Urinary bladder (tissue), 4 donors: Measurements from ENCODE around the gene GGCT. TPM values are rescaled to one million over a fixed set of nuclear protein-coding genes. Genes with fewer than 3 reads are reported as not detected.
"Not testable (repeated sequence)": the region's sequence is repeated elsewhere in the genome, so short reads cannot be mapped to it uniquely, and the experiment has no call there.

ENCODE experiments used
- DNase-seq: peaks from one replicate; pipeline ENCODE4 v3.0.0-alpha.2; 2015; ENCODE audit errors: extremely low spot score
- H3K27ac ChIP-seq: one replicate; pipeline ENCODE4 v1.5.1; 2013; ENCODE audit warnings: low read depth, mild to moderate bottlenecking, moderate library complexity
- H3K36me3 ChIP-seq: one replicate; pipeline ENCODE4 v1.6.1; 2013; ENCODE audit warnings: mild to moderate bottlenecking, moderate library complexity; ENCODE audit not compliant: insufficient read depth
- H3K4me1 ChIP-seq: one replicate; pipeline ENCODE4 v1.6.1; 2013; ENCODE audit warnings: mild to moderate bottlenecking, moderate library complexity; ENCODE audit not compliant: insufficient read depth
- H3K4me3 ChIP-seq: one replicate; pipeline ENCODE4 v1.5.1; 2013; ENCODE audit warnings: low read depth, low read length
- WGBS: extraction: QIAGEN DNeasy Blood & Tissue Kit; methylation state at CpG from one replicate; pipeline ENCODE4 v1.1.7; 2013; 5-methylcytosine and 5-hydroxymethylcytosine counted together
- polyA plus RNA-seq: library from polyadenylated mRNA; stranded (reverse); fragments of 200-250 nt; gene quantifications from one replicate; pipeline ENCODE4 v1.2.3, GENCODE V29; 2013
- total RNA-seq: library from RNA; depleted of rRNA; stranded (reverse); fragments of >200 nt; gene quantifications from one replicate; pipeline ENCODE4 v1.2.3, GENCODE V29; 2014
- donor health status: healthy with polysubstance abuse.
- donor health status: healthy.

Gene GGCT
- total and polyA plus RNA-seq, 2 donors, result 33.6 to 36.1 TPM

GRCh38 chr7:30510124-30511075, 5.8 kb upstream of the GGCT start:
- H3K36me3 ChIP-seq, result no peaks in the 10 kb centered on the region
- H3K4me1 ChIP-seq, result no peaks in the 10 kb centered on the region
- H3K27ac ChIP-seq, result no peak overlapping the region
- no peak overlapping the region for H3K4me3 ChIP-seq
- WGBS, result 76% methylated on average over 4 of the region's 4 CpGs
- no peak for DNase-seq

GRCh38 chr7:30509171-30509857, 4.7 kb upstream of the GGCT start:
- H3K36me3 ChIP-seq, H3K27ac ChIP-seq, H3K4me3 ChIP-seq, DNase-seq, H3K4me1 ChIP-seq: not testable (repeated sequence)
- WGBS, result 47% methylated on average over 9 of the region's 9 CpGs

- H3K36me3 ChIP-seq, H3K27ac ChIP-seq, H3K4me1 ChIP-seq, H3K4me3 ChIP-seq, DNase-seq: not testable (repeated sequence)
- 93% methylated on average over 9 of the region's 9 CpGs for WGBS
Measured at GRCh38 chr7:30507346-30507900, 2.8 kb upstream of the GGCT start.

GRCh38 chr7:30505174-30505697, 607 bp upstream of the GGCT start:
- Histone ChIP-seq H3K4me3 (peak overlapping the region; percentile 48), H3K36me3 (no peaks in the 10 kb centered on the region), H3K27ac (peak overlapping the region; percentile 86), H3K4me1 (no peaks in the 10 kb centered on the region)
- DNase-seq, result no peak
- WGBS, result 13% methylated on average over 19 of the region's 19 CpGs

- 53% methylated on average over 15 of the region's 15 CpGs for WGBS
- no peak overlapping the region for H3K27ac ChIP-seq
- H3K36me3 ChIP-seq, result no peaks in the 10 kb centered on the region
- H3K4me1 ChIP-seq, result no peaks in the 10 kb centered on the region
- DNase-seq, result no peak
- peak overlapping the region; percentile 78 for H3K4me3 ChIP-seq
Measured at GRCh38 chr7:30503274-30504212, 1.1 kb downstream of the GGCT start.

- Histone ChIP-seq H3K4me3 (no peak overlapping the region), H3K4me1 (no peaks in the 10 kb centered on the region), H3K27ac (no peak overlapping the region), H3K36me3 (no peaks in the 10 kb centered on the region)
- DNase-seq, result no peak
- WGBS, result 96% methylated on average over 2 of the region's 2 CpGs
Measured at GRCh38 chr7:30502470-30503251, 2.0 kb downstream of the GGCT start.

GRCh38 chr7:30501264-30501663, 3.4 kb downstream of the GGCT start:
- Histone ChIP-seq H3K4me3 (no peak overlapping the region), H3K36me3 (peaks cover 5% of the 10 kb centered on the region), H3K27ac (no peak overlapping the region), H3K4me1 (no peaks in the 10 kb centered on the region)
- no peak for DNase-seq
- WGBS, result 95% methylated on average over 5 of the region's 5 CpGs

- Histone ChIP-seq H3K4me3 (no peak overlapping the region), H3K27ac (no peak overlapping the region), H3K4me1 (no peaks in the 10 kb centered on the region), H3K36me3 (peaks cover 5% of the 10 kb centered on the region)
- DNase-seq, result no peak
Measured at GRCh38 chr7:30493228-30493627, 11.4 kb downstream of the GGCT start.

GRCh38 chr7:30491417-30491816, 13.2 kb downstream of the GGCT start:
- no peak overlapping the region for H3K27ac ChIP-seq

GRCh38 chr7:30487371-30487770, 17.3 kb downstream of the GGCT start:
- Histone ChIP-seq H3K27ac (no peak overlapping the region), H3K36me3 (no peaks in the 10 kb centered on the region), H3K4me1 (no peaks in the 10 kb centered on the region), H3K4me3 (no peak overlapping the region)
- 89% methylated on average over 1 of the region's 1 CpG for WGBS
- DNase-seq, result no peak

More at GRCh38 chr7:30491417-30491816, 13.2 kb downstream of the GGCT start:
- Histone ChIP-seq H3K4me3 (no peak overlapping the region), H3K36me3 (peaks cover 1% of the 10 kb centered on the region), H3K4me1 (no peaks in the 10 kb centered on the region)
- DNase-seq, result no peak

GRCh38 chr7:30485667-30486066, 19.0 kb downstream of the GGCT start:
- DNase-seq, result no peak
- Histone ChIP-seq H3K4me3 (no peak overlapping the region), H3K4me1 (no peaks in the 10 kb centered on the region), H3K36me3 (no peaks in the 10 kb centered on the region), H3K27ac (no peak overlapping the region)
- WGBS, result 87% methylated on average over 1 of the region's 1 CpG

GRCh38 chr7:30481416-30481815, 23.2 kb downstream of the GGCT start:
- not testable (repeated sequence) for H3K27ac ChIP-seq, H3K4me3 ChIP-seq, H3K4me1 ChIP-seq, H3K36me3 ChIP-seq, DNase-seq
- WGBS, result 91% methylated on average over 9 of the region's 9 CpGs
